ENCODE measurements around the gene SLC38A3.
A peak's percentile ranks its signal among the peaks of the same experiment; 100 is the strongest.

Gene SLC38A3

GRCh38 chr3:50220109-50220508, 15.0 kb downstream of the SLC38A3 start:
- no peak for TF ChIP-seq CTCF (IDR thresholded peaks at IDR 0.05)
- no peak for TF ChIP-seq ZFX (IDR thresholded peaks at IDR 0.05; ENCODE audit: borderline replicate concordance)
- no peak overlapping the region for H3K27ac ChIP-seq

- TF ChIP-seq ZFX (IDR thresholded peaks at IDR 0.05; ENCODE audit: borderline replicate concordance) (no peak), CTCF (IDR thresholded peaks at IDR 0.05) (no peak)
- H3K27ac ChIP-seq: no peak overlapping the region
Observed at GRCh38 chr3:50221051-50221410, 16.0 kb downstream of the SLC38A3 start.

GRCh38 chr3:50221411-50222168, 16.5 kb downstream of the SLC38A3 start:
- TF ChIP-seq ZFX (IDR thresholded peaks at IDR 0.05; ENCODE audit: borderline replicate concordance) (no peak), CTCF (IDR thresholded peaks at IDR 0.05) (no peak)
- H3K27ac ChIP-seq: no peak overlapping the region

GRCh38 chr3:50222169-50222528, 17.1 kb downstream of the SLC38A3 start:
- no peak for TF ChIP-seq CTCF (IDR thresholded peaks at IDR 0.05)
- no peak for TF ChIP-seq ZFX (IDR thresholded peaks at IDR 0.05; ENCODE audit: borderline replicate concordance)
- no peak overlapping the region for H3K27ac ChIP-seq

GRCh38 chr3:50224639-50225038, 19.6 kb downstream of the SLC38A3 start:
- no peak overlapping the region for H3K27ac ChIP-seq
- no peak for TF ChIP-seq CTCF (IDR thresholded peaks at IDR 0.05)
- TF ChIP-seq ZFX (IDR thresholded peaks at IDR 0.05; ENCODE audit: borderline replicate concordance): no peak

- H3K27ac ChIP-seq: peak overlapping the region; percentile 78
- TF ChIP-seq ZFX (IDR thresholded peaks at IDR 0.05; ENCODE audit: borderline replicate concordance): no peak
- no peak for TF ChIP-seq CTCF (IDR thresholded peaks at IDR 0.05)
Observed at GRCh38 chr3:50226888-50227389, 21.9 kb downstream of the SLC38A3 start.

GRCh38 chr3:50227390-50228183, 22.5 kb downstream of the SLC38A3 start:
- TF ChIP-seq ZFX (IDR thresholded peaks at IDR 0.05; ENCODE audit: borderline replicate concordance) (no peak), CTCF (IDR thresholded peaks at IDR 0.05) (peak; percentile 92)
- peak overlapping the region; percentile 78 for H3K27ac ChIP-seq

- peak overlapping the region; percentile 78 for H3K27ac ChIP-seq
Observed at GRCh38 chr3:50228184-50228763, 23.2 kb downstream of the SLC38A3 start.
